ENCODE measurements around the gene CNOT8.
"Not testable (repeated sequence)": the region's sequence is repeated elsewhere in the genome, so short reads cannot be mapped to it uniquely, and the experiment has no call there.

The CNOT8 gene

GRCh38 chr5:154815684-154816247, 42.7 kb upstream of the CNOT8 start:
- TF ChIP-seq, protein P1, sequence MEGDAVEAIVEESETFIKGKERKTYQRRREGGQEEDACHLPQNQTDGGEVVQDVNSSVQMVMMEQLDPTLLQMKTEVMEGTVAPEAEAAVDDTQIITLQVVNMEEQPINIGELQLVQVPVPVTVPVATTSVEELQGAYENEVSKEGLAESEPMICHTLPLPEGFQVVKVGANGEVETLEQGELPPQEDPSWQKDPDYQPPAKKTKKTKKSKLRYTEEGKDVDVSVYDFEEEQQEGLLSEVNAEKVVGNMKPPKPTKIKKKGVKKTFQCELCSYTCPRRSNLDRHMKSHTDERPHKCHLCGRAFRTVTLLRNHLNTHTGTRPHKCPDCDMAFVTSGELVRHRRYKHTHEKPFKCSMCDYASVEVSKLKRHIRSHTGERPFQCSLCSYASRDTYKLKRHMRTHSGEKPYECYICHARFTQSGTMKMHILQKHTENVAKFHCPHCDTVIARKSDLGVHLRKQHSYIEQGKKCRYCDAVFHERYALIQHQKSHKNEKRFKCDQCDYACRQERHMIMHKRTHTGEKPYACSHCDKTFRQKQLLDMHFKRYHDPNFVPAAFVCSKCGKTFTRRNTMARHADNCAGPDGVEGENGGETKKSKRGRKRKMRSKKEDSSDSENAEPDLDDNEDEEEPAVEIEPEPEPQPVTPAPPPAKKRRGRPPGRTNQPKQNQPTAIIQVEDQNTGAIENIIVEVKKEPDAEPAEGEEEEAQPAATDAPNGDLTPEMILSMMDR (conservative IDR thresholded peaks at IDR 0.05; ENCODE audit: low read length) = no peak
- H3K4me3 ChIP-seq (ENCODE audit: low read length) = no peak overlapping the region
- DNase-seq (ENCODE audit: low read depth) = no peak

GRCh38 chr5:154816891-154817492, 41.4 kb upstream of the CNOT8 start:
- H3K4me3 ChIP-seq (ENCODE audit: low read length) = no peak overlapping the region
- no peak for DNase-seq (ENCODE audit: low read depth)
- TF ChIP-seq, protein P1 (conservative IDR thresholded peaks at IDR 0.05; ENCODE audit: low read length) = no peak

- TF ChIP-seq, protein P1 (conservative IDR thresholded peaks at IDR 0.05; ENCODE audit: low read length) = no peak
- DNase-seq (ENCODE audit: low read depth) = no peak
- H3K4me3 ChIP-seq (ENCODE audit: low read length) = no peak overlapping the region
Observed at GRCh38 chr5:154817815-154818214, 40.6 kb upstream of the CNOT8 start.

- H3K4me3 ChIP-seq (ENCODE audit: low read length) = no peak overlapping the region
- no peak for DNase-seq (ENCODE audit: low read depth)
- TF ChIP-seq, protein P1 (conservative IDR thresholded peaks at IDR 0.05; ENCODE audit: low read length) = no peak
Observed at GRCh38 chr5:154818471-154819116, 39.8 kb upstream of the CNOT8 start.

GRCh38 chr5:154819546-154819945, 38.9 kb upstream of the CNOT8 start:
- H3K4me3 ChIP-seq (ENCODE audit: low read length) = no peak overlapping the region
- no peak for DNase-seq (ENCODE audit: low read depth)
- TF ChIP-seq, protein P1 (conservative IDR thresholded peaks at IDR 0.05; ENCODE audit: low read length) = no peak

- H3K4me3 ChIP-seq (ENCODE audit: low read length) = no peak overlapping the region
- TF ChIP-seq, protein P1 (conservative IDR thresholded peaks at IDR 0.05; ENCODE audit: low read length) = no peak
- DNase-seq (ENCODE audit: low read depth) = no peak
Observed at GRCh38 chr5:154820383-154820782, 38.0 kb upstream of the CNOT8 start.

GRCh38 chr5:154822896-154823295, 35.5 kb upstream of the CNOT8 start:
- not testable (repeated sequence) for H3K4me3 ChIP-seq (ENCODE audit: low read length); DNase-seq (ENCODE audit: low read depth)
